Ascending aorta (tissue), 2 donors: ENCODE data around the gene GALNT14. TPM values are rescaled to one million over a fixed set of nuclear protein-coding genes. Genes with fewer than 3 reads are reported as not detected.

Experiments used
- DNase-seq, 2 donors: peaks; one replicate each; pipeline ENCODE4 v3.0.0-alpha.2; 2019; ENCODE audit warnings: low spot score in 2 of 2
- H3K27ac ChIP-seq, 2 donors: fragments of 200-600 bp; sonication (generic); one replicate each; pipeline ENCODE4 v1.5.1; 2016 to 2017; ENCODE audit warnings: mild to moderate bottlenecking in 1 of 2
- H3K27me3 ChIP-seq: fragments of 200-600 bp; sonication (generic); one replicate; pipeline ENCODE4 v1.5.1; 2017
- H3K36me3 ChIP-seq, 2 donors: fragments of 200-600 bp; sonication (generic); one replicate each; pipeline ENCODE4 v1.5.1; 2016
- H3K4me1 ChIP-seq, 2 donors: fragments of 200-600 bp; sonication (generic); one replicate each; pipeline ENCODE4 v1.5.1; 2016 to 2017; ENCODE audit warnings: mild to moderate bottlenecking in 1 of 2
- H3K4me3 ChIP-seq, 2 donors: fragments of 200-600 bp; sonication (generic); one replicate each; pipeline ENCODE4 v1.5.1; 2016 to 2017; ENCODE audit warnings: mild to moderate bottlenecking in 1 of 2
- H3K9me3 ChIP-seq, 2 donors: fragments of 200-600 bp; sonication (generic); one replicate each; pipeline ENCODE4 v1.5.1; 2016
- intact Hi-C: fragments of 100-400 bp; cut with DNase I; formaldehyde crosslinking; loops from one replicate; pipeline ENCODE4 v1.15.1; 2023
- total RNA-seq: library from RNA; depleted of rRNA; stranded (reverse); fragments of >200 nt; gene quantifications from one replicate; pipeline ENCODE4 v1.1.0, GENCODE V29; 2016
- TF ChIP-seq, protein P1 (sequence below), 3 experiments: fragments of 200-600 bp in 2 of 3; fragments of 450-650 bp in 1 of 3; sonication (generic) in 2 of 3; IDR thresholded peaks; one replicate each; pipeline ENCODE4 v1.5.1; 2016 to 2019; ENCODE audit warnings: antibody characterized with exemption in 3 of 3, mild to moderate bottlenecking in 1 of 3, moderate library complexity in 1 of 3

The GALNT14 gene
- total RNA-seq, 1 donor from 2014 or later: not detected

GRCh38 chr2:31139671-31140070 lies 1.4 kb upstream of the GALNT14 start:
- no peaks in the 10 kb centered on the region for H3K9me3 ChIP-seq
- no peak for DNase-seq
- H3K27me3 ChIP-seq: no peaks in the 10 kb centered on the region
- H3K36me3 ChIP-seq: no peaks in the 10 kb centered on the region
- peaks cover 8 to 10% of the 10 kb centered on the region in 2 donors for H3K4me1 ChIP-seq
- H3K4me3 ChIP-seq: no peak overlapping the region
- H3K27ac ChIP-seq: no peak overlapping the region
- intact Hi-C loops: loop anchor here (5.0 to 10.0 kb wide), 3 partner anchors 157 to 975 kb away; no protein-coding TSS in a partner anchor
- TF ChIP-seq, protein P1, sequence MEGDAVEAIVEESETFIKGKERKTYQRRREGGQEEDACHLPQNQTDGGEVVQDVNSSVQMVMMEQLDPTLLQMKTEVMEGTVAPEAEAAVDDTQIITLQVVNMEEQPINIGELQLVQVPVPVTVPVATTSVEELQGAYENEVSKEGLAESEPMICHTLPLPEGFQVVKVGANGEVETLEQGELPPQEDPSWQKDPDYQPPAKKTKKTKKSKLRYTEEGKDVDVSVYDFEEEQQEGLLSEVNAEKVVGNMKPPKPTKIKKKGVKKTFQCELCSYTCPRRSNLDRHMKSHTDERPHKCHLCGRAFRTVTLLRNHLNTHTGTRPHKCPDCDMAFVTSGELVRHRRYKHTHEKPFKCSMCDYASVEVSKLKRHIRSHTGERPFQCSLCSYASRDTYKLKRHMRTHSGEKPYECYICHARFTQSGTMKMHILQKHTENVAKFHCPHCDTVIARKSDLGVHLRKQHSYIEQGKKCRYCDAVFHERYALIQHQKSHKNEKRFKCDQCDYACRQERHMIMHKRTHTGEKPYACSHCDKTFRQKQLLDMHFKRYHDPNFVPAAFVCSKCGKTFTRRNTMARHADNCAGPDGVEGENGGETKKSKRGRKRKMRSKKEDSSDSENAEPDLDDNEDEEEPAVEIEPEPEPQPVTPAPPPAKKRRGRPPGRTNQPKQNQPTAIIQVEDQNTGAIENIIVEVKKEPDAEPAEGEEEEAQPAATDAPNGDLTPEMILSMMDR (IDR thresholded peaks at IDR 0.05): no peak

GRCh38 chr2:31137211-31138036 lies 816 bp downstream of the GALNT14 start:
- peaks cover 8 to 10% of the 10 kb centered on the region in 2 donors for H3K4me1 ChIP-seq
- H3K27me3 ChIP-seq: no peaks in the 10 kb centered on the region
- H3K36me3 ChIP-seq: no peaks in the 10 kb centered on the region
- no peak for DNase-seq
- TF ChIP-seq, protein P1 (IDR thresholded peaks at IDR 0.05): no peak
- peak overlapping the region; percentile 10 to 28 for H3K27ac ChIP-seq
- intact Hi-C loops: loop anchor here (1.0 to 10.0 kb wide), 4 partner anchors 155 to 973 kb away; no protein-coding TSS in a partner anchor
- no peaks in the 10 kb centered on the region for H3K9me3 ChIP-seq
- peak overlapping the region; percentile 62 to 74 for H3K4me3 ChIP-seq

DNA sequence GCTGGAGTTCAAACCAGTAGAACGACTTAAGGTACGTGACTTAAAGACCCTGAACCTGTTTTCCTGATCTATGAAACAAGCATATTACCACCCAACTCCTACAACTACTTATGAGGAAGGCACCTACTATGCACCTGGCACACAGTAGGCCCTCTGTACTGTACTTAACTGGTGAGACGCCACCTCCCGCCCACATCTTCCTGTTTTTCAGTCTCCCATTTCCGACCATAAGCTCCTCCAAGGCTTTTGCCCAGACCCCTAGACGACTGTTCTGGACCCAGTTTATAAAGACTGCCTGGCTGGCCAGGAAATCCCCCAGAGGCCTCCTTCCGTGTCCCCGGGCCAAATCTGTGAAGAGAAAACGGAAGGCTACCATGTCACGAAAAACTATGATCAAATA lies 1.5 kb downstream of the GALNT14 start:
- Histone ChIP-seq H3K4me3 (peak overlapping the region in 1 of 2 donors; percentile 74), H3K27ac (no peak overlapping the region), H3K27me3 (no peaks in the 10 kb centered on the region), H3K4me1 (peaks cover 8 to 10% of the 10 kb centered on the region in 2 donors), H3K9me3 (no peaks in the 10 kb centered on the region), H3K36me3 (no peaks in the 10 kb centered on the region)
- intact Hi-C loops: loop anchor here (5.0 to 10.0 kb wide), 3 partner anchors 154 to 972 kb away; no protein-coding TSS in a partner anchor
- TF ChIP-seq, protein P1 (IDR thresholded peaks at IDR 0.05): no peak
- no peak for DNase-seq

GRCh38 chr2:31136000-31136399 lies 2.2 kb downstream of the GALNT14 start:
- intact Hi-C loops: loop anchor here (5.0 to 10.0 kb wide), 3 partner anchors 154 to 971 kb away; no protein-coding TSS in a partner anchor
- Histone ChIP-seq H3K27me3 (no peaks in the 10 kb centered on the region), H3K9me3 (no peaks in the 10 kb centered on the region), H3K4me3 (no peak overlapping the region), H3K4me1 (peaks cover 8 to 10% of the 10 kb centered on the region in 2 donors), H3K36me3 (no peaks in the 10 kb centered on the region), H3K27ac (no peak overlapping the region)
- TF ChIP-seq, protein P1 (IDR thresholded peaks at IDR 0.05): no peak
- no peak for DNase-seq

DNA sequence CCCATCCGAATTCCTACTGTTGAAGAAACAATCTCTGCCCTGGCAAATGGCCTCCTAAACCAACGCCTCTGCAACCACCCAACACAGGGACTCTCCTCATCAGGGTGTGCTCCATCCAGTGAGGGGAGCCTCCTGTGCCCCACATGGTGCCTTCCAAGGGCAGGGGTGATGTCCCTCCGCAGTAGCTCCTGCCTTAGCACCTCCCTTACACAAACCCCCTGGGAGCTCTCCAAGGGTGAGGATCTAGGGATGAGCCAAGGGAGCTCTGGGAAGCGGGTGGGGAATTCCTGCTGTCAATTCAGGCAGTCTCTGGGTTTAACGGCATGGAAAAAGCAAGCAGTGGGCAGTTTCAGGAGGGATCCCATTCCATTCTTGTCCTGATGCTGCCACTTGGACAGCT lies 3.8 kb downstream of the GALNT14 start:
- Histone ChIP-seq H3K9me3 (no peaks in the 10 kb centered on the region), H3K36me3 (no peaks in the 10 kb centered on the region), H3K4me3 (no peak overlapping the region), H3K4me1 (peaks cover 8 to 10% of the 10 kb centered on the region in 2 donors), H3K27ac (no peak overlapping the region), H3K27me3 (no peaks in the 10 kb centered on the region)
- intact Hi-C loops: loop anchor here (10.0 kb wide), 1 partner anchor 970 kb away; no protein-coding TSS in a partner anchor
- peak in 1 of 2 donors; percentile 33 for DNase-seq
- TF ChIP-seq, protein P1 (IDR thresholded peaks at IDR 0.05): no peak
